Measurements from ENCODE around the gene SEM1. TPM values are rescaled to one million over a fixed set of nuclear protein-coding genes. Genes with fewer than 3 reads are reported as not detected.
"Not testable (repeated sequence)": the region's sequence is repeated elsewhere in the genome, so short reads cannot be mapped to it uniquely, and the experiment has no call there.

Gene SEM1
- total and polyA plus RNA-seq, 9 donors = 20.5 to 308 (median 45.9) TPM

- H3K4me3 ChIP-seq = no peak overlapping the region
- DNase-seq = no peak
- 76 to 77% (median 77%) methylated on average over 1 of the region's 1 CpG for WGBS, 3 donors
- no peaks in the 10 kb centered on the region for H3K27me3 ChIP-seq
- H3K4me1 ChIP-seq (ENCODE audit: insufficient read depth) = no peaks in the 10 kb centered on the region
- H3K27ac ChIP-seq = no peak overlapping the region
- no peaks in the 10 kb centered on the region for H3K36me3 ChIP-seq
- H3K9me3 ChIP-seq = no peaks in the 10 kb centered on the region
- TF ChIP-seq POLR2A (IDR thresholded peaks at IDR 0.05) (no peak), EP300 (IDR thresholded peaks at IDR 0.05) (no peak), CTCF (IDR thresholded peaks at IDR 0.05) (no peak)
- intact Hi-C loops (cut with DNase I) = no loop called here
Measured at GRCh38 chr7:96649981-96650380, 59.7 kb downstream of the SEM1 start.

DNA sequence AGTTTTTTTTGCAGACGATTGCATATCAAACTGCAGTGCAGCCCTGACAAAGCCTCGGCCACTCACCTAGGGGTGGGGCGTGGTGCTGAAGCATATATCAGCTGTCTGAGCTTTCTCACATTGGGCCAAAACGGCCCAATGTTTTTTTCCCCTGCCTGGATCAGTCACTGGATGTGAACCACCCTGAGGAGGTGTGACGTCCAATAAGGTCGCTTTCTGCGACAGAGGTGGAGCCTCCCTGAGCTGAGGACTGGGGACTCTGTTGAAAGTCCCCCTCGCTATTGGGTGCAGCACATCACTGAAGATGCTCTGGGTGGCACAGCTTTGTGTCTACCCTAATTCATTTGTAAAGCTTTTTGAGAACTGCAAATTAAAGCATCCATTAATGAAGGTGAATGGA is 60.9 kb downstream of the SEM1 start:
- DNase-seq = no peak
- 86 to 91% (median 88%) methylated on average over 8 of the region's 8 CpGs for WGBS, 3 donors

GRCh38 chr7:96647733-96648132 is 61.9 kb downstream of the SEM1 start:
- TF ChIP-seq EP300 (IDR thresholded peaks at IDR 0.05) (no peak), CTCF (IDR thresholded peaks at IDR 0.05) (no peak), POLR2A (IDR thresholded peaks at IDR 0.05) (no peak)
- 62 to 74% (median 72%) methylated on average over 3 of the region's 3 CpGs for WGBS, 3 donors

More for the DNA sequence above, 60.9 kb downstream of the SEM1 start:
- intact Hi-C loops (cut with DNase I) = no loop called here
- H3K9me3 ChIP-seq = no peaks in the 10 kb centered on the region
- H3K27ac ChIP-seq = no peak overlapping the region
- H3K36me3 ChIP-seq = no peaks in the 10 kb centered on the region
- H3K4me1 ChIP-seq (ENCODE audit: insufficient read depth) = no peaks in the 10 kb centered on the region
- H3K27me3 ChIP-seq = no peaks in the 10 kb centered on the region
- TF ChIP-seq EP300 (IDR thresholded peaks at IDR 0.05) (no peak), POLR2A (IDR thresholded peaks at IDR 0.05) (no peak), CTCF (IDR thresholded peaks at IDR 0.05) (no peak)
- no peak overlapping the region for H3K4me3 ChIP-seq

GRCh38 chr7:96645084-96645483 is 64.6 kb downstream of the SEM1 start:
- intact Hi-C loops (cut with DNase I) = no loop called here

More at GRCh38 chr7:96647733-96648132, 61.9 kb downstream of the SEM1 start:
- H3K4me3 ChIP-seq = no peak overlapping the region
- no peaks in the 10 kb centered on the region for H3K27me3 ChIP-seq
- H3K4me1 ChIP-seq (ENCODE audit: insufficient read depth) = no peaks in the 10 kb centered on the region
- no peaks in the 10 kb centered on the region for H3K9me3 ChIP-seq
- DNase-seq = no peak
- no peak overlapping the region for H3K27ac ChIP-seq
- intact Hi-C loops (cut with DNase I) = no loop called here
- H3K36me3 ChIP-seq = no peaks in the 10 kb centered on the region

GRCh38 chr7:96643436-96643835 is 66.2 kb downstream of the SEM1 start:
- H3K4me1 ChIP-seq (ENCODE audit: insufficient read depth); H3K27me3 ChIP-seq; H3K9me3 ChIP-seq; H3K27ac ChIP-seq; intact Hi-C loops (cut with DNase I); H3K36me3 ChIP-seq; H3K4me3 ChIP-seq; DNase-seq: not testable (repeated sequence)
- WGBS, 3 donors = 93 to 98% (median 94%) methylated on average over 4 of the region's 4 CpGs

More at GRCh38 chr7:96645084-96645483, 64.6 kb downstream of the SEM1 start:
- no peak for DNase-seq
- TF ChIP-seq EP300 (IDR thresholded peaks at IDR 0.05) = no peak
- TF ChIP-seq CTCF (IDR thresholded peaks at IDR 0.05) = no peak
- TF ChIP-seq POLR2A (IDR thresholded peaks at IDR 0.05) = no peak
- 95 to 98% (median 95%) methylated on average over 3 of the region's 3 CpGs for WGBS, 3 donors
- Histone ChIP-seq H3K27me3 (no peaks in the 10 kb centered on the region), H3K4me3 (no peak overlapping the region), H3K27ac (no peak overlapping the region), H3K36me3 (no peaks in the 10 kb centered on the region), H3K9me3 (no peaks in the 10 kb centered on the region), H3K4me1 (ENCODE audit: insufficient read depth) (no peaks in the 10 kb centered on the region)

All from ovary (tissue), 9 donors.